HCT116 (cell line): ENCODE results near the gene CCDC121.

ENCODE experiments used
- CBX3 ChIP-seq: IDR thresholded peaks from 2 replicates; pipeline ENCODE4 v1.6.1; 2012; ENCODE audit warnings: low read depth
- EZH2phosphoT487 ChIP-seq: fragments of 200-600 bp; IDR thresholded peaks from 2 replicates; pipeline ENCODE4 v1.6.1; 2018; ENCODE audit warnings: antibody characterized with exemption, borderline replicate concordance
- JUND ChIP-seq: IDR thresholded peaks from 2 replicates; pipeline ENCODE4 v1.6.1; 2012
- POLR2A ChIP-seq: IDR thresholded peaks from 2 replicates; pipeline ENCODE4 v1.7.0; 2011; ENCODE audit warnings: borderline replicate concordance; ENCODE audit not compliant: insufficient read depth, insufficient read length; ENCODE audit errors: extremely low read depth
- SIN3A ChIP-seq: IDR thresholded peaks from 2 replicates; pipeline ENCODE4 v1.6.1; 2012; ENCODE audit warnings: low read depth
- ZNF274 ChIP-seq: fragments of 200-500 bp; sonication (Bioruptor generic); IDR thresholded peaks from 2 replicates; pipeline ENCODE4 v1.6.1; 2014; ENCODE audit warnings: mild to moderate bottlenecking, low read depth, low read length, inconsistent platforms
- TF ChIP-seq, protein P1 (sequence below): IDR thresholded peaks from 2 replicates; pipeline ENCODE4 v1.6.1; 2011; ENCODE audit warnings: mild to moderate bottlenecking, low read length, moderate library complexity; ENCODE audit not compliant: insufficient replicate concordance; ENCODE audit errors: extremely low read depth
- TF ChIP-seq, protein P2 (sequence below): IDR thresholded peaks from 2 replicates; pipeline ENCODE4 v1.6.1; 2012
- TF ChIP-seq, protein P3 (sequence below): IDR thresholded peaks from 2 replicates; pipeline ENCODE4 v1.6.1; 2012; ENCODE audit warnings: low read depth
- TF ChIP-seq, protein P4 (sequence below), 3 experiments: fragments of 200-600 bp in 1 of 3; sonication (generic) in 1 of 3; IDR thresholded peaks in 2 of 3; conservative IDR thresholded peaks in 1 of 3; 2 replicates each; pipeline ENCODE4 v1.5.1; 2012 to 2017; ENCODE audit warnings: low read depth in 2 of 3, low read length in 2 of 3, antibody characterized with exemption in 1 of 3, borderline replicate concordance in 1 of 3, control low read depth in 1 of 3, mild to moderate bottlenecking in 1 of 3, mixed read lengths in 1 of 3, mixed run types in 1 of 3, moderate library complexity in 1 of 3; ENCODE audit not compliant: insufficient read depth in 1 of 3

DNA sequence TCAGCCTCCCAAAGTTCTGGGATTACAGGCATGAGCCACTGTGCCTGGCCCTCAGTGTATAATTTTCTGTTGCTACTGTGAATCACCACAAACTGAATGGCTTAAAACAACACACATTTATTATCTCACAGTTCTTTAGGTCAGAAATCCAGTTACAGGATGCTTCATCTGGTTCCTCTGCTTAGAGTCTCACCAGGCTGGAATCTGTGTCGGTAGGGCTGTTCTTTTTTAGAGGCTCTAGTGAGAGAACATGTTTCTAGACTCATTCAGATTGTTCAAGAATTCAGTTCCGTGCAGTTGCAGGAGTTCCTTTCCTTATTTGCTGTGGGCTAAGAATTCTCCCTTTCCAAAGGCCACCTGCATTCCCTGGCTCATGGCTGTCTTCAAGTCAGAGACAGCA, 22.2 kb downstream of the CCDC121 start:
- TF ChIP-seq, protein P1, sequence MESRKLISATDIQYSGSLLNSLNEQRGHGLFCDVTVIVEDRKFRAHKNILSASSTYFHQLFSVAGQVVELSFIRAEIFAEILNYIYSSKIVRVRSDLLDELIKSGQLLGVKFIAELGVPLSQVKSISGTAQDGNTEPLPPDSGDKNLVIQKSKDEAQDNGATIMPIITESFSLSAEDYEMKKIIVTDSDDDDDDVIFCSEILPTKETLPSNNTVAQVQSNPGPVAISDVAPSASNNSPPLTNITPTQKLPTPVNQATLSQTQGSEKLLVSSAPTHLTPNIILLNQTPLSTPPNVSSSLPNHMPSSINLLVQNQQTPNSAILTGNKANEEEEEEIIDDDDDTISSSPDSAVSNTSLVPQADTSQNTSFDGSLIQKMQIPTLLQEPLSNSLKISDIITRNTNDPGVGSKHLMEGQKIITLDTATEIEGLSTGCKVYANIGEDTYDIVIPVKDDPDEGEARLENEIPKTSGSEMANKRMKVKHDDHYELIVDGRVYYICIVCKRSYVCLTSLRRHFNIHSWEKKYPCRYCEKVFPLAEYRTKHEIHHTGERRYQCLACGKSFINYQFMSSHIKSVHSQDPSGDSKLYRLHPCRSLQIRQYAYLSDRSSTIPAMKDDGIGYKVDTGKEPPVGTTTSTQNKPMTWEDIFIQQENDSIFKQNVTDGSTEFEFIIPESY = no peak
- TF ChIP-seq EZH2phosphoT487 = no peak
- TF ChIP-seq, protein P2, sequence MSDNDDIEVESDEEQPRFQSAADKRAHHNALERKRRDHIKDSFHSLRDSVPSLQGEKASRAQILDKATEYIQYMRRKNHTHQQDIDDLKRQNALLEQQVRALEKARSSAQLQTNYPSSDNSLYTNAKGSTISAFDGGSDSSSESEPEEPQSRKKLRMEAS = no peak
- no peak for TF ChIP-seq CBX3
- TF ChIP-seq SIN3A = no peak
- TF ChIP-seq, protein P3, sequence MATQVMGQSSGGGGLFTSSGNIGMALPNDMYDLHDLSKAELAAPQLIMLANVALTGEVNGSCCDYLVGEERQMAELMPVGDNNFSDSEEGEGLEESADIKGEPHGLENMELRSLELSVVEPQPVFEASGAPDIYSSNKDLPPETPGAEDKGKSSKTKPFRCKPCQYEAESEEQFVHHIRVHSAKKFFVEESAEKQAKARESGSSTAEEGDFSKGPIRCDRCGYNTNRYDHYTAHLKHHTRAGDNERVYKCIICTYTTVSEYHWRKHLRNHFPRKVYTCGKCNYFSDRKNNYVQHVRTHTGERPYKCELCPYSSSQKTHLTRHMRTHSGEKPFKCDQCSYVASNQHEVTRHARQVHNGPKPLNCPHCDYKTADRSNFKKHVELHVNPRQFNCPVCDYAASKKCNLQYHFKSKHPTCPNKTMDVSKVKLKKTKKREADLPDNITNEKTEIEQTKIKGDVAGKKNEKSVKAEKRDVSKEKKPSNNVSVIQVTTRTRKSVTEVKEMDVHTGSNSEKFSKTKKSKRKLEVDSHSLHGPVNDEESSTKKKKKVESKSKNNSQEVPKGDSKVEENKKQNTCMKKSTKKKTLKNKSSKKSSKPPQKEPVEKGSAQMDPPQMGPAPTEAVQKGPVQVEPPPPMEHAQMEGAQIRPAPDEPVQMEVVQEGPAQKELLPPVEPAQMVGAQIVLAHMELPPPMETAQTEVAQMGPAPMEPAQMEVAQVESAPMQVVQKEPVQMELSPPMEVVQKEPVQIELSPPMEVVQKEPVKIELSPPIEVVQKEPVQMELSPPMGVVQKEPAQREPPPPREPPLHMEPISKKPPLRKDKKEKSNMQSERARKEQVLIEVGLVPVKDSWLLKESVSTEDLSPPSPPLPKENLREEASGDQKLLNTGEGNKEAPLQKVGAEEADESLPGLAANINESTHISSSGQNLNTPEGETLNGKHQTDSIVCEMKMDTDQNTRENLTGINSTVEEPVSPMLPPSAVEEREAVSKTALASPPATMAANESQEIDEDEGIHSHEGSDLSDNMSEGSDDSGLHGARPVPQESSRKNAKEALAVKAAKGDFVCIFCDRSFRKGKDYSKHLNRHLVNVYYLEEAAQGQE = no peak
- no peak for TF ChIP-seq ZNF274
- TF ChIP-seq, protein P4, sequence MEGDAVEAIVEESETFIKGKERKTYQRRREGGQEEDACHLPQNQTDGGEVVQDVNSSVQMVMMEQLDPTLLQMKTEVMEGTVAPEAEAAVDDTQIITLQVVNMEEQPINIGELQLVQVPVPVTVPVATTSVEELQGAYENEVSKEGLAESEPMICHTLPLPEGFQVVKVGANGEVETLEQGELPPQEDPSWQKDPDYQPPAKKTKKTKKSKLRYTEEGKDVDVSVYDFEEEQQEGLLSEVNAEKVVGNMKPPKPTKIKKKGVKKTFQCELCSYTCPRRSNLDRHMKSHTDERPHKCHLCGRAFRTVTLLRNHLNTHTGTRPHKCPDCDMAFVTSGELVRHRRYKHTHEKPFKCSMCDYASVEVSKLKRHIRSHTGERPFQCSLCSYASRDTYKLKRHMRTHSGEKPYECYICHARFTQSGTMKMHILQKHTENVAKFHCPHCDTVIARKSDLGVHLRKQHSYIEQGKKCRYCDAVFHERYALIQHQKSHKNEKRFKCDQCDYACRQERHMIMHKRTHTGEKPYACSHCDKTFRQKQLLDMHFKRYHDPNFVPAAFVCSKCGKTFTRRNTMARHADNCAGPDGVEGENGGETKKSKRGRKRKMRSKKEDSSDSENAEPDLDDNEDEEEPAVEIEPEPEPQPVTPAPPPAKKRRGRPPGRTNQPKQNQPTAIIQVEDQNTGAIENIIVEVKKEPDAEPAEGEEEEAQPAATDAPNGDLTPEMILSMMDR (IDR thresholded peaks at IDR 0.05 in 2 of 3, conservative IDR thresholded peaks at IDR 0.05 in 1 of 3; ENCODE audit: borderline replicate concordance in 1 of 3, insufficient read depth in 1 of 3, low read depth in 2 of 3, low read length in 2 of 3) = no peak
- TF ChIP-seq POLR2A = no peak
- TF ChIP-seq JUND = no peak
